A549 (cell line): ENCODE results near the gene GSTM5.

Experiments used
- CBX8 ChIP-seq: fragments of 200-600 bp; sonication (generic); IDR thresholded peaks from 2 replicates; pipeline ENCODE4 v1.6.1; 2016
- CTCF ChIP-seq: fragments of >200 bp; sonication (Bioruptor Twin); formaldehyde crosslinking; IDR thresholded peaks from 3 replicates; pipeline ENCODE4 v1.5.1; 2016
- JUN ChIP-seq, 2 experiments: fragments of >200 bp; sonication (Bioruptor Twin); formaldehyde crosslinking; IDR thresholded peaks; 2 replicates in 1 of 2; 3 replicates in 1 of 2; pipeline ENCODE4 v1.6.1; 2016 to 2017
- MYC ChIP-seq: IDR thresholded peaks from 2 replicates; pipeline ENCODE4 v1.6.1; 2012; ENCODE audit warnings: mild to moderate bottlenecking, inconsistent platforms, low read length, improper control_type of control experiment, borderline replicate concordance
- NFE2L2 ChIP-seq: fragments of 150-350 bp; conservative IDR thresholded peaks from 2 replicates; pipeline ENCODE4 v1.6.1; 2014; ENCODE audit warnings: low read length
- POLR2A ChIP-seq: IDR thresholded peaks from 2 replicates; pipeline ENCODE4 v1.6.1; 2012; ENCODE audit warnings: mild to moderate bottlenecking, low read length

- TF ChIP-seq NFE2L2 (no peak), POLR2A (no peak), MYC (no peak), JUN (IDR thresholded peaks at IDR 0.05) (no peak), CTCF (no peak), CBX8 (no peak)
These were observed 2.8 kb downstream of the GSTM5 start for GRCh38 chr1:109714661-109715372.
